ENCODE results near the gene CLPTM1L.
"Not testable (repeated sequence)": the region's sequence is repeated elsewhere in the genome, so short reads cannot be mapped to it uniquely, and the experiment has no call there.

Gene CLPTM1L

GRCh38 chr5:1332461-1333001, 12.4 kb downstream of the CLPTM1L start:
- in situ Hi-C loops (cut with MboI; ENCODE audit: low sequenced_read_pairs, unreplicated experiment): no loop called here
- no peak for TF ChIP-seq CTCF (IDR thresholded peaks at IDR 0.05; ENCODE audit: borderline replicate concordance, control extremely low read depth, extremely low read depth, insufficient read depth, missing control alignments)
- DNase-seq (ENCODE audit: low spot score): no peak

GRCh38 chr5:1331861-1332405, 13.0 kb downstream of the CLPTM1L start:
- in situ Hi-C loops (cut with MboI; ENCODE audit: low sequenced_read_pairs, unreplicated experiment): no loop called here
- no peak for TF ChIP-seq CTCF (IDR thresholded peaks at IDR 0.05; ENCODE audit: borderline replicate concordance, control extremely low read depth, extremely low read depth, insufficient read depth, missing control alignments)
- DNase-seq (ENCODE audit: low spot score): no peak

DNA sequence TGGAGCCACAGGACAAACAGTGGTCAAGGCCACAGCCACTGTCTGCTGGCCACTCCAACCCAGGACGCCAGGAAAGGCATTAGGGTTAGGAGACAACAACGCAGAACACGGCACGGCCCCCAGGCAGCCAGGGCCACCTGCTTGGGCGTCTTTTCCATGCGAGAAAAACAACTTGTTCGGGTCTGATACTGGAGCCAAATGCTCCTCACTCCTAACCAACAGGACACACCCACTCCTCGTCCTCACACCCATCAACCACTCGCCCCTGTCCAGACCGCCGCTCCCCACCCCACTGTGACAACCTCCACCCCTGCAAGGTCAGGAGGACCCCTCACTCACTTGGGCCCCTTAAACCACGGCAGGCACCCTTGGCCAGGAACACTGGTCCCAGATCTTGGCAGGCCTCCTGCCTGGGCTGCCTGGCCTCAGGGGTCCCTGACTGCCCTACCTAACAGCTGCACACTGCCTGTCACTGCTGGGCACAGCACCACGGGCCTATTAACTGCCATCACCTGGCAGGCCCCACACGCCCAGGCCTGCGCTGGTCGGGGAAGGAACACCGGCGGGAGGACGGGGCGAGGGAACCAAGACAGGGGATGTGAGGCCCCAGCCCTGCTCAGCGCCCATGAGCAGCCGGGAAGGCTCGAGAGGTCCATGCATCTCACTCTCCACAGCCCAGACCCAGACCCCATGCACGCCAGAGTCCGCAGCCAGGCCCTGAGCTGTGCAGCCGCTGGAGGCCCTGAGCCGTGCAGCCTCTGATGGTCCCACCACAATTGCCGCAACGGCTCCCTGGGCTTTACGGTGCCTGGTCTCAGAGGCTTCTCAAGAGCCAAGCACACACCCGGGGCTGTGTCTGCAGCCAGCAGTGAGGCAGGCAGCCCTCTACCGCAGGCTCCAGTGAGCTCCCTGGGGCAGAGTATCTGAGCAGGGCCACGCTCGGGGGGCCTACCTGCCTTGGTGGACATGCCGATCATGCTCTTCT, 13.8 kb downstream of the CLPTM1L start:
- DNase-seq (ENCODE audit: low spot score): no peak
- in situ Hi-C loops (cut with MboI; ENCODE audit: low sequenced_read_pairs, unreplicated experiment): no loop called here
- TF ChIP-seq CTCF (IDR thresholded peaks at IDR 0.05; ENCODE audit: borderline replicate concordance, control extremely low read depth, extremely low read depth, insufficient read depth, missing control alignments): no peak

GRCh38 chr5:1330146-1330846, 14.6 kb downstream of the CLPTM1L start:
- in situ Hi-C loops (cut with MboI; ENCODE audit: low sequenced_read_pairs, unreplicated experiment): no loop called here
- no peak for TF ChIP-seq CTCF (IDR thresholded peaks at IDR 0.05; ENCODE audit: borderline replicate concordance, control extremely low read depth, extremely low read depth, insufficient read depth, missing control alignments)
- DNase-seq (ENCODE audit: low spot score): no peak

DNA sequence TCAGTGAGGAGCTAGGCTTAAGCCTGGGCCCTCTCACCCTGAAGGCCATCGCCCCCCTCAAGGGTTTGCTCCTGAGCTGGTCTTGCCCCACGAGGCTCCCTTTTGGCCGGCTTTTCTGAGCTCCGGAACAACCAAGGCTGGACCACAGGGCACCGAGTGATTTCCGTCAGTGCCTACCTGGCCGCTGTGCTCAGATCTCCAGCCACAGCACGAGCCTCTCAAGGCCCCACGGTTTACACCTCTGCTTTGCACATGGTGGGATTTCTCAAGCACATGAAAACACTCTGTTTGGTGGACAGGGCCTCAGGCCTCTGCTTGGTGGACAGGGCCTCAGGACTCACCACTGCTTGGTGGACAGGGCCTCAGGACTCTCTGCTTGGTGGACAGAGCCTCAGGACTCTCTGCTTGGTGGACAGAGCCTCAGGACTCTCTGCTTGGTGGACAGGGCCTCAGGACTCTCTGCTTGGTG, 15.8 kb downstream of the CLPTM1L start:
- DNase-seq (ENCODE audit: low spot score): no peak
- TF ChIP-seq CTCF (IDR thresholded peaks at IDR 0.05; ENCODE audit: borderline replicate concordance, control extremely low read depth, extremely low read depth, insufficient read depth, missing control alignments): no peak
- in situ Hi-C loops (cut with MboI; ENCODE audit: low sequenced_read_pairs, unreplicated experiment): no loop called here

DNA sequence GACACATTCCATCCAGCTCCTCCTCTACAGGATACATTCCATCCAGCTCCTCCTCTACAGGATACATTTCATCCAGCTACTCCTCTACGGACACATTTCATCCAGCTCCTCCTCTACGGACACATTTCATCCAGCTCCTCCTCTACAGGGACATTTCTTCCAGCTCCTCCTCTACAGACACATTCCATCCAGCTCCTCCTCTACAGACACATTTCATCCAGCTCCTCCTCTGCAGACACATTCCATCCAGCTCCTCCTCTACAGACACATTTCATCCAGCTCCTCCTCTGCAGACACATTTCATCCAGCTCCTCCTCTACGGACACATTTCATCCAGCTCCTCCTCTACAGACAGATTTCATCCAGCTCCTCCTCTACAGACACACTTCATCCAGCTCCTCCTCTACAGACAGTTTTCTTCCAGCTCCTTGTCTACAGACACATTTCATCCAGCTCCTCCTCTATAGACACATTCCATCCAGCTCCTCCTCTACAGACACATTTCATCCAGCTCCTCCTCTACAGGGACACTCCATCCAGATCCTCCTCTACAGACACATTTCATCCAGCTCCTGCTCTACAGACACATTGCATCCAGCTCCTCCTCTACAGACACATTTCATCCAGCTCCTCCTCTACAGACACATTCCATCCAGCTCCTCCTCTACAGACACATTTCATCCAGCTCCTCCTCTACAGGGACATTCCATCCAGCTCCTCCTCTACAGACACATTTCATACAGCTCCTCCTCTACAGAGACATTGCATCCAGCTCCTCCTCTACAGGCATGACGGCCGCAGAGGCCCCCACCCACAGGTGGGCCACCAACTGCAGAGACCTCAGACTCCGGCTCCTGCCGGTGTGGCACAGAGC, 16.4 kb downstream of the CLPTM1L start:
- in situ Hi-C loops (cut with MboI; ENCODE audit: low sequenced_read_pairs, unreplicated experiment); DNase-seq (ENCODE audit: low spot score): not testable (repeated sequence)

DNA sequence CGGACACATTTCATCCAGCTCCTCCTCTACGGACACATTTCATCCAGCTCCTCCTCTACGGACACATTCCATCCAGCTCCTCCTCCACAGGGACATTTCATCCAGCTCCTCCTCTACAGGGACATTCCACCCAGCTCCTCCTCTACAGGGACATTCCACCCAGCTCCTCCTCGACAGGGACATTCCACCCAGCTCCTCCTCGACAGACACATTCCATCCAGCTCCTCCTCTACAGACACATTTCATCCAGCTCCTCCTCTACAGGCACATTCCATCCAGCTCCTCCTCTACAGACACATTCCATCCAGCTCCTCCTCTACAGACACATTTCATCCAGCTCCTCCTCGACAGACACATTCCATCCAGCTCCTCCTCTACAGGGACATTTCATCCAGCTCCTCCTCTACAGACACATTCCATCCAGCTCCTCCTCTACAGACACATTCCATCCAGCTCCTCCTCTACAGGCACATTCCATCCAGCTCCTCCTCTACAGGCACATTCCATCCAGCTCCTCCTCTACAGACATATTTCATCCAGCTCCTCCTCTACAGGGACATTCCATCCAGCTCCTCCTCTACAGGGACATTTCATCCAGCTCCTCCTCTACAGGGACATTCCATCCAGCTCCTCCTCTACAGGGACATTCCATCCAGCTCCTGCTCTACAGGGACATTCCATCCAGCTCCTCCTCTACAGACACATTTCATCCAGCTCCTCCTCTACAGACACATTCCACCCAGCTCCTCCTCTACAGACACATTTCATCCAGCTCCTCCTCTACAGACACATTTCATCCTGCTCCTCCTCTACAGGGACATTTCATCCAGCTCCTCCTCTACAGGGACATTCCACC, 17.8 kb downstream of the CLPTM1L start:
- in situ Hi-C loops (cut with MboI; ENCODE audit: low sequenced_read_pairs, unreplicated experiment); DNase-seq (ENCODE audit: low spot score): not testable (repeated sequence)

DNA sequence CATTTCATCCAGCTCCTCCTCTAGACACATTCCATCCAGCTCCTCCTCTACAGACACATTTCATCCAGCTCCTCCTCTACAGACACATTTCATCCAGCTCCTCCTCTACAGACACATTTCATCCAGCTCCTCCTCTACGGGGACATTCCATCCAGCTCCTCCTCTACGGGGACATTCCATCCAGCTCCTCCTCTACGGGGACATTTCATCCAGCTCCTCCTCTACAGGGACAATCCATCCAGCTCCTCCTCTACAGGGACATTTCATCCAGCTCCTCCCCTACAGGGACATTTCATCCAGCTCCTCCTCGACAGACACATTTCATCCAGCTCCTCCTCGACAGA, 18.4 kb downstream of the CLPTM1L start:
- not testable (repeated sequence) for DNase-seq (ENCODE audit: low spot score)

More for the DNA sequence above, 18.4 kb downstream of the CLPTM1L start:
- in situ Hi-C loops (cut with MboI; ENCODE audit: low sequenced_read_pairs, unreplicated experiment): not testable (repeated sequence)

Data from GM13976 (cell line).